ENCODE data around the gene BCORL1.

BCORL1 gene

DNA sequence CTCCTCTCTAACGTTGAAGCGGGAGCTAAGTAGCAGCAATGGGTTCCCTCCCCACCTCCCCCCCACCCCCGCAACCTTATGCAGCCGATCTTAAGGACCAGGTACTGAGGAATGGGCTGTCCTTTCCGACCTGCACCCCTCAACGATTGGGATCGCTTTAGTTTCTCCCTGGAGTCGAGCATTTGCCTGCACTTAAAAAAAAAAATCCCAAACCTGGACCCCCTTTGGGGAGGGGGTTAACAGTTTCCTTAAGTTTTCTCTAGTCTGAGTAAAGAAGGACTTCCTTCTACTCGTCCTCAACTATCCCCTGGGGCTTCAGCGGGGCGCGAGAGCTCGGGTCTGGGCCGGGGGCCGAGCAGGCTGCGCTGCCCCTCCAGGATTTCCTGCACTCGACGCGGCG is 25.7 kb upstream of the BCORL1 start:
- H3K27me3 ChIP-seq (ENCODE audit: insufficient read depth, poor library complexity, severe bottlenecking), result no peaks in the 10 kb centered on the region
- TF ChIP-seq, protein P1, sequence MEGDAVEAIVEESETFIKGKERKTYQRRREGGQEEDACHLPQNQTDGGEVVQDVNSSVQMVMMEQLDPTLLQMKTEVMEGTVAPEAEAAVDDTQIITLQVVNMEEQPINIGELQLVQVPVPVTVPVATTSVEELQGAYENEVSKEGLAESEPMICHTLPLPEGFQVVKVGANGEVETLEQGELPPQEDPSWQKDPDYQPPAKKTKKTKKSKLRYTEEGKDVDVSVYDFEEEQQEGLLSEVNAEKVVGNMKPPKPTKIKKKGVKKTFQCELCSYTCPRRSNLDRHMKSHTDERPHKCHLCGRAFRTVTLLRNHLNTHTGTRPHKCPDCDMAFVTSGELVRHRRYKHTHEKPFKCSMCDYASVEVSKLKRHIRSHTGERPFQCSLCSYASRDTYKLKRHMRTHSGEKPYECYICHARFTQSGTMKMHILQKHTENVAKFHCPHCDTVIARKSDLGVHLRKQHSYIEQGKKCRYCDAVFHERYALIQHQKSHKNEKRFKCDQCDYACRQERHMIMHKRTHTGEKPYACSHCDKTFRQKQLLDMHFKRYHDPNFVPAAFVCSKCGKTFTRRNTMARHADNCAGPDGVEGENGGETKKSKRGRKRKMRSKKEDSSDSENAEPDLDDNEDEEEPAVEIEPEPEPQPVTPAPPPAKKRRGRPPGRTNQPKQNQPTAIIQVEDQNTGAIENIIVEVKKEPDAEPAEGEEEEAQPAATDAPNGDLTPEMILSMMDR (IDR thresholded peaks at IDR 0.05; ENCODE audit: insufficient read depth, low read length), result no peak
- TF ChIP-seq SPI1 (IDR thresholded peaks at IDR 0.05; ENCODE audit: borderline replicate concordance, low read depth), result no peak
- TF ChIP-seq, protein P2, sequence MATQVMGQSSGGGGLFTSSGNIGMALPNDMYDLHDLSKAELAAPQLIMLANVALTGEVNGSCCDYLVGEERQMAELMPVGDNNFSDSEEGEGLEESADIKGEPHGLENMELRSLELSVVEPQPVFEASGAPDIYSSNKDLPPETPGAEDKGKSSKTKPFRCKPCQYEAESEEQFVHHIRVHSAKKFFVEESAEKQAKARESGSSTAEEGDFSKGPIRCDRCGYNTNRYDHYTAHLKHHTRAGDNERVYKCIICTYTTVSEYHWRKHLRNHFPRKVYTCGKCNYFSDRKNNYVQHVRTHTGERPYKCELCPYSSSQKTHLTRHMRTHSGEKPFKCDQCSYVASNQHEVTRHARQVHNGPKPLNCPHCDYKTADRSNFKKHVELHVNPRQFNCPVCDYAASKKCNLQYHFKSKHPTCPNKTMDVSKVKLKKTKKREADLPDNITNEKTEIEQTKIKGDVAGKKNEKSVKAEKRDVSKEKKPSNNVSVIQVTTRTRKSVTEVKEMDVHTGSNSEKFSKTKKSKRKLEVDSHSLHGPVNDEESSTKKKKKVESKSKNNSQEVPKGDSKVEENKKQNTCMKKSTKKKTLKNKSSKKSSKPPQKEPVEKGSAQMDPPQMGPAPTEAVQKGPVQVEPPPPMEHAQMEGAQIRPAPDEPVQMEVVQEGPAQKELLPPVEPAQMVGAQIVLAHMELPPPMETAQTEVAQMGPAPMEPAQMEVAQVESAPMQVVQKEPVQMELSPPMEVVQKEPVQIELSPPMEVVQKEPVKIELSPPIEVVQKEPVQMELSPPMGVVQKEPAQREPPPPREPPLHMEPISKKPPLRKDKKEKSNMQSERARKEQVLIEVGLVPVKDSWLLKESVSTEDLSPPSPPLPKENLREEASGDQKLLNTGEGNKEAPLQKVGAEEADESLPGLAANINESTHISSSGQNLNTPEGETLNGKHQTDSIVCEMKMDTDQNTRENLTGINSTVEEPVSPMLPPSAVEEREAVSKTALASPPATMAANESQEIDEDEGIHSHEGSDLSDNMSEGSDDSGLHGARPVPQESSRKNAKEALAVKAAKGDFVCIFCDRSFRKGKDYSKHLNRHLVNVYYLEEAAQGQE (IDR thresholded peaks at IDR 0.05; ENCODE audit: insufficient replicate concordance, low read depth), result no peak
- TF ChIP-seq POLR2AphosphoS5 (IDR thresholded peaks at IDR 0.05; ENCODE audit: low read depth), result no peak
- TF ChIP-seq GABPA (IDR thresholded peaks at IDR 0.05; ENCODE audit: low read depth), result no peak
- DNase-seq (ENCODE audit: low read depth in 1 of 2, low spot score in 1 of 2), result no peak
- H3K27ac ChIP-seq (replicated peaks), result peak overlapping the region; percentile 79; the same call in 1 of the 2 replicates
- H3K4me3 ChIP-seq (replicated peaks; ENCODE audit: insufficient read depth, low read length), result no peak overlapping the region

DNA sequence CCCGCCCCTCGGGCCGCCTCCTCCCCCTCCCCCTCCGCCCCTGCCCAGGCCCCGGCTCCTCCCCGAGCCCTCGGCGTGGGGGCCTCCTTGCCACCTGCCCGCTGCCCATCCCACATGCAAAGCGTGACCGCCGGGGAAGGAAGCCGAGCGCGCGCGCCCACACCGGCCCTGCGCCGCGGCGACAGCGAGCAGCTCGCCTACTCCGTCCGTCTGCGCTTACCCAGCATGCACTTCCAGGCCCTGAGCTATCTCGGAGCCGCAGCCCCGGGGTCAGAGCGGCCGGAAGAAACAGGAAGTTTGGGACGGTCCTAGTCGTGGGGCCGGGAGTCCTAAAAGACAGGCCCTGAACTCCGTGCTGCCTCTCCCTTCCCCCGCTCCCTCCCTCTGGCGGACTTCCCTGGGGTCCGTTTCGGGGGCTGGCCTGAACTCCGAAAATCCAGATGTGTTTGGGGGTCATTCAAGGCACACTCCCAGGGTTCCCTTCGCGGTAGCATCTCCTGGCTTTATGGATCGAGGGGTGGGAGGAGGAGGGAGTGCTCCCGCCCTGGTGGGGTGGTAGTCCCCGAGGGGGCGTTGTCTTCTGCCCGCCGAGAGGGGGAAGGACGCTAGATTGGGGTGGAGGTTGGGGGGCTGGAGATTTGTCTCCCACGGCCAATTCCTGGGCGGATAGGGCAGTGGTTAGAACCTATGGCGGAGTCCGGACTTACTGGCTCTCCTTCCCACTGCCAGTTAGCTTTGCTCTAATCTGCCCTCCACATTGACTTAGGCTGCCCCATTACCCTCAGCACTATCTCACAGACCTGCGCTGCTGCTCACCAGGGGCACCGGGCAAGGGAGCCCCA is 25.0 kb upstream of the BCORL1 start:
- H3K4me3 ChIP-seq (replicated peaks; ENCODE audit: insufficient read depth, low read length), result peak overlapping the region; percentile 21

DNA sequence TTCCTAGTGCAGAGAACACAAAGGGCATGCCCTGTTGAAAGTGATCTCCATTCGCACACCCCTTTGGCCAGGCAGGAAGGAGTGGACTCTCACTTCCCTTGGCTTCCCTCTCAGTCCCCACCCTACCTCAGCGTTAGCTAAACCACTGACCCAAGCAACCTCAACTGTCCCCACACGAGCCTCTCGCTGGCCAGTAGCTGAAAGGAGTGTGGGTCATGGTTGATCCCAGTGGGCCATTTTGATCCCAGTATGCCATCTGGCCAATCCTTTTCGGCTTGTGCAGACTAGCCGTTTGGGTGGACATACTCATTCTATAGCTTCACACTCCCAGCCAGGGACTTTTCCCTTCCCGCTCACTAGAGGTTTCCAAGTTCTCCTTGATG is 24.4 kb upstream of the BCORL1 start:
- TF ChIP-seq SPI1 (IDR thresholded peaks at IDR 0.05; ENCODE audit: borderline replicate concordance, low read depth) (no peak), GABPA (IDR thresholded peaks at IDR 0.05; ENCODE audit: low read depth) (no peak), POLR2AphosphoS5 (IDR thresholded peaks at IDR 0.05; ENCODE audit: low read depth) (no peak)
- TF ChIP-seq, protein P2 (IDR thresholded peaks at IDR 0.05; ENCODE audit: insufficient replicate concordance, low read depth), result no peak
- TF ChIP-seq, protein P1 (IDR thresholded peaks at IDR 0.05; ENCODE audit: insufficient read depth, low read length), result no peak
- no peak for DNase-seq (ENCODE audit: low read depth in 1 of 2, low spot score in 1 of 2)
- Histone ChIP-seq H3K4me3 (replicated peaks; ENCODE audit: insufficient read depth, low read length) (no peak overlapping the region), H3K27me3 (ENCODE audit: insufficient read depth, poor library complexity, severe bottlenecking) (no peaks in the 10 kb centered on the region), H3K27ac (replicated peaks) (peak overlapping the region; percentile 79)

More for the DNA sequence above, 25.0 kb upstream of the BCORL1 start:
- peak; percentile 61 to 84 for DNase-seq (ENCODE audit: low read depth in 1 of 2, low spot score in 1 of 2)
- H3K27ac ChIP-seq (replicated peaks), result peak overlapping the region; percentile 79
- TF ChIP-seq, protein P1 (IDR thresholded peaks at IDR 0.05; ENCODE audit: insufficient read depth, low read length), result no peak
- peak; percentile 69 for TF ChIP-seq POLR2AphosphoS5 (IDR thresholded peaks at IDR 0.05; ENCODE audit: low read depth)
- H3K27me3 ChIP-seq (ENCODE audit: insufficient read depth, poor library complexity, severe bottlenecking), result no peaks in the 10 kb centered on the region
